ENCODE measurements around the gene JTB. TPM values are rescaled to one million over a fixed set of nuclear protein-coding genes. Genes with fewer than 3 reads are reported as not detected.
A peak's percentile ranks its signal among the peaks of the same experiment; 100 is the strongest.

Gene JTB
- total RNA-seq, 1 experiment from 2014 or later = 216 TPM

DNA sequence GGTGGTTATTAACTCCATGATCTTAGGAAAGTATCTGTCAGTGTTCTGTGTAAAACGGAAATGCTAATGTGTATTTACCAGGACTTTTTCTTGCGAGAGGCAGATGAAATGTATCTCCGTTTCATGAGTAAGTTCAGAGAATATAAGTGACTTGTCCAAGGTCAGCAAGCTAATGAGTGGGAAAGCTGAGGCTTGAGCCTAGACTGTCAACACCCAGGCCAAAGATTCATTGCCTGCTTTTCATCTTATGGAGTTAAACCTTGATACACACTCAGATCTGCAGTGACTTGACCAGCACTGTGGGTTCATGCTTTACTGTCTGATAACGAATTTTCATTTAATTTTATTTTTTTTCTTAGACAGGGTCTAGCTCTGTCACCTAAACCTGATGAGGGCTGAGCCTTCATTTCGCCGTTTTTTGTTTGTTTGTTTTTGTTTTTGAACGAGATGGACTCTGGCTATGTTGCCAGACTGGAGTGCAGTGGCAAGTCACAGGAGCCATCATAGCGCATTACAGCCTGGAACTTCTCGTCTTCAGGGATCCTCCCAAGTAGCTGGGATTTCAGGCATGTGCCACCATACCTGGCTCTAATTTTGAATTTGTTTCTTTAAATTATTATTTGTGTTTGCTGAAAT is 918 bp upstream of the JTB start:
- no peak for DNase-seq (ENCODE audit: low read depth)

- DNase-seq (ENCODE audit: low read depth) = no peak
Measured at GRCh38 chr1:153976819-153977249, 640 bp downstream of the JTB start.

GRCh38 chr1:153973525-153973924 is 3.9 kb downstream of the JTB start:
- no peak for DNase-seq (ENCODE audit: low read depth)

DNA sequence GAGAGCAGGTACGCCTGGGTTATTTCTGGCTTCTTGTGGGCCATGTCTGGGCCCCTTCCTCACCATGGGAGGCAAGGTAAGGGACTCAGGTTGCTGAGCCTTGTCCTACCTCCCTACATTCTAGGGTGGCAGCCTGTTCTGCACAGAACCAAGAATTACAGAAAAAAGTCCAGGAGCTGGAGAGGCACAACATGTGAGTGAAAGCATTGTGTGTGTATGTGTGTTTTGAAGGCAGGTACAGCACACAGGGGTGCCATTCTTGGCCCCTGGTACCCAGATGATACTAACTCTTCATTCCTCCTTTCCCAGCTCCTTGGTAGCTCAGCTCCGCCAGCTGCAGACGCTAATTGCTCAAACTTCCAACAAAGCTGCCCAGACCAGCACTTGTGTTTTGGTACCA is 4.4 kb downstream of the JTB start:
- no peak for DNase-seq (ENCODE audit: low read depth)

DNA sequence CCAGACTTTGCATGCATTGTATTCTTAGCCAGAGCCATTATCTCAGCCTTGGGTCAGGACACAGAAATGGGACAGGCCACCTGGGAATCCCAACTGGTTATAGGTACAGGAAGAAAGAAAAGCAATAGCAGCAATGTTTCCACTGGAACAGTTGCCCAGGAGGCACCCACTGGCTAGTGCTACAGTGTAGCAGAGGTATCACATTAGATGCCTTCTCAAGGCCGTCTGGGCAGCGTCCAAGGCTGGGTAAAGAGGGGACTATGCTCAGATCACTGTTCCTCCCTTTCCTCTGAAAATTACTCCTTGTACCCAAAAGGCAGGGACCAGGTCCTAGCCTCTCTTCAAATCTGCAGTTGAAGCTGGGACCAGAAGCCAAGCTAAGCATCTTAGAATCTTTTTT is 7.1 kb downstream of the JTB start:
- no peak for DNase-seq (ENCODE audit: low read depth)

GRCh38 chr1:153968972-153969371 is 8.5 kb downstream of the JTB start:
- DNase-seq (ENCODE audit: low read depth) = no peak

DNA sequence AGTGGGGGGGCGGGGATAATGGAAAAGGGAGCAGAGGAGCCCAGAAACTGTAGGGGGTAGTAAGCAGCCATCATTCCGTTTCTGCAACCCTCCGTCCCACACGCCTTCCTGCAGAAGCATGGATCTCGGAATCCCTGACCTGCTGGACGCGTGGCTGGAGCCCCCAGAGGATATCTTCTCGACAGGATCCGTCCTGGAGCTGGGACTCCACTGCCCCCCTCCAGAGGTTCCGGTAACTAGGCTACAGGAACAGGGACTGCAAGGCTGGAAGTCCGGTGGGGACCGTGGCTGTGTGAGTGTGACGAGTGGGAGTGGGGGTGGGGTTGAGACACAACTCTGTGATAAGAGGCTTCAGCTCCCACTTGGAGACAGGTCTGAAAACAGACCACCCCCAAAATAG is 9.1 kb downstream of the JTB start:
- no peak for DNase-seq (ENCODE audit: low read depth)

GRCh38 chr1:153968000-153968363 is 9.5 kb downstream of the JTB start:
- DNase-seq (ENCODE audit: low read depth) = no peak

GRCh38 chr1:153967107-153967999 is 10.1 kb downstream of the JTB start, which contains the start of gene CREB3L4:
Gene CREB3L4, plus strand, starts transcription at chr1:153967902. Its CDS starts 624 bp downstream, at chr1:153968526.
- peak; percentile 98 for DNase-seq (ENCODE audit: low read depth)

GRCh38 chr1:153963850-153964331 is 13.6 kb downstream of the JTB start:
- DNase-seq (ENCODE audit: low read depth) = peak; percentile 71

DNA sequence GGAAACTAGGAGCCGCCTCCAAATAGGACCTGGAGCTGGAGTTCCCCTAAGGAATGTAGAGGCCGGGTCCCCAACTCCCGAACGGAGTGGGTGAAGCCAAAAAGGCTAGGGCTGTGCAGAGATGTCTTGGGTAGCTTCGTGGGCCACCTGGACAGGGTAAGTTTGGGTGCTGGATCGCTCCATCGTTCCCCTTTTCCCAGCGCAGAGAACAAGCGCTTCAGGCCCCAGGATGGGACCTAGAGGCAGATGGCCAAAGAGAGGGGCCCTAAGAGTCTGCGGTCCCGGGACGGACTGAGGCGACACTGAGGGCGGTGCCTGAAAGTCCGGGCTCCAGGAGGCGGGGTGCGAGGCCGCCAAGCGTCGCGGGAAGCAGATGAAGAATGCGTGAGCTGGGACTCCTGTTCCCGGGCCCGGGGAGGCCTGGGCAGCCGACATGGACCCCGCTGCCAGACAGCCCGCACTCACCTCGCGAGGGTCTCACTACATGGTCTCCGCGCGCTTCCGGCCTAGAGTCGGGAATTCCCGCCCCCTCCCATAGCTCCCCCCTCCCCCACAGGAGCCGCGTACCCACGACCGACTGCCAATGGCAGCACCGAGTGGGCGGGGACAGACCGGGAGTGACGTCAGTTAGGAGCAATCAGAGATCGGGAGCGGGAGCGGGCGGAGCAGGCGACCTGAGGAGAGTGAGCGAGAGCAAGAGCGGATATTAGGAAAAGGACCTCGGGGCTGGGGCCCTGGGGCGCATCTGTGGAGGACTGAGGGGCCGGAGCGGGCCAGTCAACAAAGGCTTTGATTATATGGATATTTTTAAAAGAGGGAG is 14.2 kb downstream of the JTB start, which contains the start of gene SLC39A1:
TSS of gene SLC39A1 (minus strand) at position 508 of the 820 bp plus-strand sequence. CDS start 822 bp downstream, outside the sequence.
- peak; percentile 99 for DNase-seq (ENCODE audit: low read depth)

DNA sequence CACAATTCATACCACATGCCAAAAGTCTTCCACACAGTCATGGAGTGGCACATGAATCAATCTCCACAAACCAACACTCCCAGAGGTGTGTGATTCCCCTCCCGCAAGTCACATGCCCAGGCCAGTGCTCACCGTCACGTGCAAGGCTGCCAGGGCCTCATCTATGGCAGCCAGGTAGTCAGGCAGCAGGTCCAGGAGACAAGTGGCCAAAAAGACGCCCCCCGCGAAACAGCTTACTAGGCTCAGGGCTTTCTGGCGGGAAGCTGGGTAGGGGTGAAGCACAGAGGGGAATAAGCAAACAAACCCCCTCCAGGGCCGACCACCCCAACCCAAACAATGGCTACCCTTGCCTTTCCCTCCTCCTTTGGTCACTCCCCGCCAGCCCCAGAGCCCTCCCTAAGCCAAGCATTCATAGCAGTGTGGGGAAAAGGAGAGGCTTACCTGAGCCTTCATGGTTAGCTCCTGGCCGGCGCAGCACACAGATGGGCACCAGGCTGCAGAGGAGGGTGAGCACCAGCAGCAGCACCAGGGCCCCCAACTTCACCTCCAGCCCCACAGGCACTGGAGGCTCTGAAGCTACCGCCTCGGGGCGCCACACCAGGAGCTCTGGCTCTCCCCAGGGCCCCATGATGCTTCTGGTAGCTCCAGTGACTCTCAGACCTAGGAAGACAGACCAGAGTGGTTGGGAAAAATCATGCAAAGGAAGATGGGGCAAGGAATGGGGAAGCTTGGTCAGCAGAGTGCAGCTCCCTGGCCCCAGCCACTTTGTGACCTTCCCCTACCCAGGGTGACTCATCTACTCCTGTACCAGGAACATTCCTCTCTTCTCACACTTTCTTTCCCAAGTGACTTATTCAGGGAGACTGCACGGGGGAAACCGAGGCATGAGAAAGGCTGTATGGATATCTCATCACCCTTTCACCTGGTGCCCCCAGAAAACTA is 15.1 kb downstream of the JTB start:
- DNase-seq (ENCODE audit: low read depth) = peak; percentile 55

DNA sequence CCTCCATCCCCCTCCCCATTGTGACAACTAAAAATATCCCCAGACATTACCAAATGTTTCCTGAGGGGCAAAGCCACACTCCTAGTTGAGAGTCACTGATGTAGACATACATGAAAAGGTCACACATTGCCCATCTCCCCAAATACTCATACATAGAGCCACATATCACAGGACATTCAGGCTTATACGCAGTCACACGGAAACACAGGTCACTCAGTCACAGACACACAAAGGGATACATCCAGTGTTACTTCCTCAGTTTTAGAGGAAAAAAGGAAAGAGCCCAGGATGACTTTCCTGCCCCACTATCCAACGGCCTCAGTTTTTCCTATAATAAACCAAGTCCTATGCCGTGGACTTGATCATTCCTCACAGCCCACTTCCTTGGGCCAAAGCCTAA is 16.1 kb downstream of the JTB start:
- DNase-seq (ENCODE audit: low read depth) = no peak

GRCh38 chr1:153960206-153960605 is 17.3 kb downstream of the JTB start:
- DNase-seq (ENCODE audit: low read depth) = no peak

DNA sequence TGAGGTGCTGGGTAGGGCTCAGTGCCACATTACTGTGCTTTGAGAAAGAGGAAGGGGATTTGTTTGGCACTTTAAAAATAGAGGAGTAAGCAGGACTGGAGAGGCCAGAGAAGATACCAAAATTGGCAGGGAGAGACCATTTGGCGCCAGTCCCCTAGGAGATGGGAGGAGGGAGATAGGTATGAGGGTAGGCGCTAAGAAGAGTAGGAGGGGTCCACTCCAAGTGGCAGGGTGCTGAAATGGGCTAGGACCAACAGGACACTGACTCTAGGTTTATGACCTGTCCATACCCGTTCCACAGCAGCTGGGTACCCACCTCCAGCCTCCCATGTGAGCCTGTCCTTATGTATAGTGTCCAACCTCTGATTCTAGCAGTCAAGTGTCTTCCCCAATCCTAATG is 18.0 kb downstream of the JTB start:
- no peak for DNase-seq (ENCODE audit: low read depth)

GRCh38 chr1:153958961-153959260 is 18.6 kb downstream of the JTB start:
- no peak for DNase-seq (ENCODE audit: low read depth)

GRCh38 chr1:153958111-153958960 is 19.1 kb downstream of the JTB start, which contains the start of gene CRTC2:
Gene CRTC2, minus strand, starts transcription at chr1:153958612. Its CDS starts 115 bp downstream, at chr1:153958497.
- DNase-seq (ENCODE audit: low read depth) = peak; percentile 99

GRCh38 chr1:153957744-153958110 is 19.7 kb downstream of the JTB start:
- DNase-seq (ENCODE audit: low read depth) = peak; percentile 45

DNA sequence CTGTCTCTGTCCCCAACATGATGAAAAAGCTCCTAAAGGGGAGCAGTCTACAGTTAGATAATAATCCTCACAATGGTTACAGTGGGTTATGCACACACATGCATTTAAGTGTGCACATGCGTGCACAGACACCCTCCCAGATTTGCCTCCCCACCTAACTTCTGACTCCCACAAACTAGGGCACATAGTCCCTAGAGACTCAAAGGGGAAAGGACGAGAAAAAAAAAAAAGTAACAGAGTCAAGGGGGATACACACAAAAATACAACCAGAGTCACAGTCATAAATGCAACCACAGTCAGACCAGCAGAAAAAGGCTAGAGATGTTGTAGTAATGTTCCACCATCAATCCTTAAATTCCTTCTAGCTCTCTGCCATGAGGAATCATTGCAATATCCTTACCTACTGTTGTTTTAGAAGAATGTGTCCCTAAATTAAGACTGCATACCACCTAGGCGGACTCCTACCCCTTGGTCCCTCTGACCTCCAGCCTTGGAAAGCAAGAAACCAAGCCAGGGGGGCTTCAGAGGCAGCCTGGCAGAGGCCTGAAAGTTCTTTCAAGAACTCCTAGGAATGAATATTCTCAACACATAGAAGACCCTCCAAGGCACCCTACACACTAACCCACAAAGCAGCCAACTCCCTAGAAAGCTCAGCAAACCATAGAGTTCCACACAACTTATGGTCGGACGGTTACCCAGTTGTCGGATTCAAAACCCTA is 20.3 kb downstream of the JTB start:
- no peak for DNase-seq (ENCODE audit: low read depth)

Data from Daoy (cell line).